Activated naive CD8-positive, alpha-beta T cell treated with anti-CD3 and anti-CD28 coated beads, Interleukin-2, amount 50 U/mL, for 24 hours (primary cell): Measurements from ENCODE around the gene KIF6.
A peak's percentile ranks its signal among the peaks of the same experiment; 100 is the strongest.

Source experiments
- ATAC-seq: fragments of 150-1000 bp; cut with Tn5 transposase; one replicate; pipeline ENCODE4 v1.10.0; 2021
- DNase-seq: peaks from one replicate; pipeline ENCODE4 v3.0.0; 2021
- H3K27ac Mint-ChIP-seq: one replicate; pipeline ENCODE4 v1.8.0; 2021; ENCODE audit warnings: mild to moderate bottlenecking, mixed read lengths
- H3K27me3 Mint-ChIP-seq: one replicate; pipeline ENCODE4 v1.8.0; 2021; ENCODE audit warnings: mixed read lengths
- H3K36me3 Mint-ChIP-seq: one replicate; pipeline ENCODE4 v1.8.0; 2021; ENCODE audit warnings: low read depth, mixed read lengths
- H3K4me1 Mint-ChIP-seq: one replicate; pipeline ENCODE4 v1.8.0; 2021; ENCODE audit warnings: mixed read lengths
- H3K4me3 Mint-ChIP-seq: one replicate; pipeline ENCODE4 v1.8.0; 2021; ENCODE audit warnings: mild to moderate bottlenecking, moderate library complexity, mixed read lengths
- H3K9me3 Mint-ChIP-seq: one replicate; pipeline ENCODE4 v1.8.0; 2021; ENCODE audit warnings: mixed read lengths

Gene KIF6

DNA sequence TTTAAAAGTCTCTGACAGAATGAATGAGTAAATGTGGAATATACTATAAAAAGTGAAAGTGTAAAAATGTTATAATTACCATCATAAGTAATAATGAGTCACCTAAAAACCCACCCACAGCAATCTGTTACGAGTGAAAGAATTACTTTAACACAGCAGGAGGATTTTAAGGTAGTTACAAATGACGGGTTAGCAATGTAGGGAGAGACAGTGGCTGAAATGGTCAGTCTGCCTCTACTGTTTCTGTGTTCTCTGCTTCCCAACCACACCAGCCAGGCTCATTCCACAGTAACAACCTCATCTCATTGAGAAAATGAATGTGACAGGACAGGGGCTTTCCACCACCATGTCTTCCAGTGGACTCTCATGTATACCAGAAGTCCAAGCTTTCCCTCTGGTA is 278.3 kb downstream of the KIF6 start:
- Mint-ChIP-seq H3K27me3 (peaks cover 13% of the 10 kb centered on the region), H3K4me3 (no peak overlapping the region), H3K36me3 (no peaks in the 10 kb centered on the region), H3K4me1 (peaks cover 6% of the 10 kb centered on the region), H3K27ac (no peak overlapping the region), H3K9me3 (no peaks in the 10 kb centered on the region)
- no peak for DNase-seq
- ATAC-seq, result no peak

DNA sequence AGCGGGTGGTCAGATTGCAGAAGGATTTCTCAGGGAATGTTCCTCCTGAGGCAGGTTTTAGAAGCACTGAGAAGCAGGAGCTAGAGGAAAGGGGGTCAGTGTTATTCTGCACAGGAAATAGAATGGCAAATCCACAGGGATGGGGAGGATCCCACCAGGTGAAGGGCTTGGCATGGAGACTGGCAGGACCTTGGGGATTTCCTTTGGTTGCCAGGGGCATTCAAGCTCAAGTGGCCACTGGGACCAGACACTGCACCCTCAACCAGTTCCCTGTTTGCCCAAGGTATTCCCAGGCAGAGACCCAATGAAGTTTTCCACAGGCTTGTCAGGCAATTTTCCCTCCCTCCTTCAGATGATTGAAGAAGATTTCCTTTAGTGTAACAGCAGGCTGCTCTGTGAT is 279.5 kb downstream of the KIF6 start:
- H3K27me3 Mint-ChIP-seq, result peaks cover 16% of the 10 kb centered on the region
- H3K27ac Mint-ChIP-seq, result no peak overlapping the region
- ATAC-seq (no peak), DNase-seq (no peak)
- no peaks in the 10 kb centered on the region for H3K36me3 Mint-ChIP-seq
- H3K4me3 Mint-ChIP-seq, result no peak overlapping the region
- peaks cover 6% of the 10 kb centered on the region for H3K4me1 Mint-ChIP-seq
- H3K9me3 Mint-ChIP-seq, result no peaks in the 10 kb centered on the region

DNA sequence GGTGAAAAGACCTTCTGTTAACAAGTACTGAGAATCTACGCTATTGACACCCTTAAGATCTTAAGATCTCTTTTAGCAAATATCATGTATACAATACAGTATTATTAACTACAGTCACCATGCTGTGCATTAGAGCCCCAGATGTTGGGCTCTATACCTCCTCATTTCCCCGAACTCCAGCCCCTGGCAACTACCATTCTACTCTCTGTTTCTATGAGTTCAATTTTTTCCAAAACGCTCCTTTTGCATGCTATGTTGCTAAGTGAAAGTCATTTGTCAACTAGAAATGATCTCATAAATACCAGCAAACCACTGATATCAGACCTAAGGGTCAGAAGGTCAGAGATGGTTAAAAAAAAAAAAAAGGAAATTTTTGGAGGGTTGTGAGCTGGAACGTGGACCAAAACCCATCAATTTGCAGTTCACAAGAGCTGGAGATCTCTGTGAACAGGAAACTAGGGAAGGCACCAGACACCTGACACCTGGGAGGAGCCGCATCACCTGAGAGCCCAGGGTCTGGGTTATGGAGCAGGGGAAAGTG is 280.7 kb downstream of the KIF6 start:
- DNase-seq (no peak), ATAC-seq (no peak)
- H3K9me3 Mint-ChIP-seq, result no peaks in the 10 kb centered on the region
- no peaks in the 10 kb centered on the region for H3K36me3 Mint-ChIP-seq
- H3K27ac Mint-ChIP-seq, result no peak overlapping the region
- H3K27me3 Mint-ChIP-seq, result peaks cover 14% of the 10 kb centered on the region
- H3K4me1 Mint-ChIP-seq, result peaks cover 6% of the 10 kb centered on the region
- no peak overlapping the region for H3K4me3 Mint-ChIP-seq

DNA sequence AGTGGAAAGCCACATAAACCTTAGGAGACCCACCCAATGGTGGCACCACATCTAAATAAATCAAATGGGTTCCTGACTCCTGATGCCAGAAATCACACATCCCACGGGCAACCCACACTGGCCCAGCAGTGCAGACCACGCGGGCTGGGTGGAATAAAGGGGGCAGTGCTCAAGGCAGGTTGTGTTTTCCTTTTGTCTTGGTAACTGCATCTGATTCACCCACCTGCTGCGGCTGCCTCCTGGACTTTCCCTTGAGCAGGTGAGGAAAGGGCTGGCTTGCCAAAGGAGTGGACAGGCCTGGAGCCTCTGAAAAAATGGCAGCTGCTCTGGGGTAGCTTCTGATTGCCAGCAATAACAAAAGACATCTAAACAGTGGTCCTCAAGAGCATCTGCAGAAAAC is 283.2 kb downstream of the KIF6 start:
- Mint-ChIP-seq H3K9me3 (peaks cover 4% of the 10 kb centered on the region), H3K4me3 (no peak overlapping the region), H3K27me3 (peaks cover 11% of the 10 kb centered on the region), H3K27ac (no peak overlapping the region), H3K4me1 (peaks cover 2% of the 10 kb centered on the region), H3K36me3 (no peaks in the 10 kb centered on the region)
- DNase-seq (no peak), ATAC-seq (no peak)

DNA sequence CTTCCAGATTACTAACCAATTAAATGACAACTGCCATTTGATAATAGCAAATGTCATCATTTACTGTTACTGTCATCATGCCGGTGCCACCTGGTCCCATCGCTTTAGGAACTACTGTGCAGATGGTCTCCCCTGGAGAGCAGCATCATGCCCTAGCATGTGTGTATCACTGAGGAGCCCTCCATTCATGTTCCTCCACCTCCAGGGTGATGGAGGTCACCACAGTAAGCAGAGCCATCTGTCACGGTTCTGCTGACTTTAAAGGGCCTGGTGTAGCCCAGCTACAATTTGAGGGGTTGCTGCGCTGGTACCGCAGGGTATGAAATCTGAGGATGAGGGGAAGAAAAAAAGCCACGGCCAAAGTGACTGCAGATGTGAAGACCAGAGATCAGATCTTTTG is 283.9 kb downstream of the KIF6 start:
- DNase-seq (no peak), ATAC-seq (no peak)
- Mint-ChIP-seq H3K27ac (no peak overlapping the region), H3K27me3 (peaks cover 15% of the 10 kb centered on the region), H3K4me1 (no peaks in the 10 kb centered on the region), H3K36me3 (no peaks in the 10 kb centered on the region), H3K4me3 (no peak overlapping the region), H3K9me3 (peaks cover 8% of the 10 kb centered on the region)

DNA sequence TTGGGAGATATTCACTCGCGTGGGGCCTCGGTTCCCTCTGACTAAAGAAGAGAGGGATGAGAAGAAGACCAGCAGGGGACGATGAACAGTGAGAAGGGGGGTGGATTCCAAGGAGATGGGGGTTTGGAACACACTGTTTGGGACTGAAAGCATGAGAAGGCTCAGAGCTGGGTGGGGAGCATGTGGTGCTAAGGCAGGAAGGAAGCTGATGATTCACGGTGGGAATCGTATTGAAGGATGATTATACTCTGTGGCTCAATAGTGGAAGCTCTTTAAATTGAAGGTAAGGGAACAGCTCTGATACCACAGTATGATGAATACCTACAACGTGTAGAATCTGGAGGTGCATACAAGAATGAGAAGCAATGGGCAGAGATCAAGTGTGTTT is 285.2 kb downstream of the KIF6 start:
- no peak for ATAC-seq
- no peaks in the 10 kb centered on the region for H3K36me3 Mint-ChIP-seq
- H3K27ac Mint-ChIP-seq, result no peak overlapping the region

DNA sequence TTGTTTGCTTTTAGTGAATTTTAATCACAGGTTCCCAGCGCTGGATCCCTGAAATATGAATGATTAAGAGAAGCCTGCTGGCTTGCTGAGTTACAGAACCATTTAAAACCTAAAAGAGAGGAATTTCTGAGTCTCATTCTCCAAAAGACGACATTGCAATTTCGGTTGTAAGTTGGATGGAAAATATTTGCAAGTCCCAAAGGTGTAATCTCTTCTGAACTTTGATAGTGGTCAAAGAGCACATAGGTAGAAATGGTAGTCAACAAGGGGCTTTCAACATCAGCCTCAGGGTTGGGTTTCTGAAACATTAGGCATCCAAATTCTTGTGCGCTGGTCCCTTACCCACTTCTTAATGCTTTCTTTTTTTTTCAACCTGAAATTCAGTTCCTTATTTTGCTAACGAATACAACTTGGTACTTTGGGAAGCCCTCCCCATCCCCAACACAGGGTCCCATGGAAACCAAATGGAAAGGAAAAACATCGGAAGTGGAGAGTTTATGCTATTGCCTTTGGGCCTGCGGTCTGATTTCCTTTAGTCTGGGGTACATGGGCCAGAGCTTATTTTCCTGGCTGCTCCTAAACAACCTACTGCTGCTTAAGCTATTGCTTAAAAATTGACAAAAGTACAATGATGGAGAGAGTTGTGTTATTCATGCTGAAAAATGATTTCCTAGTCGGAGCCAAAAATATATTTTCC is 285.7 kb downstream of the KIF6 start:
- H3K27ac Mint-ChIP-seq, result no peak overlapping the region
- DNase-seq (no peak), ATAC-seq (no peak)

More for the DNA sequence above, 285.2 kb downstream of the KIF6 start:
- Mint-ChIP-seq H3K4me1 (no peaks in the 10 kb centered on the region), H3K9me3 (peaks cover 16% of the 10 kb centered on the region), H3K27me3 (peaks cover 19% of the 10 kb centered on the region), H3K4me3 (no peak overlapping the region)
- no peak for DNase-seq

DNA sequence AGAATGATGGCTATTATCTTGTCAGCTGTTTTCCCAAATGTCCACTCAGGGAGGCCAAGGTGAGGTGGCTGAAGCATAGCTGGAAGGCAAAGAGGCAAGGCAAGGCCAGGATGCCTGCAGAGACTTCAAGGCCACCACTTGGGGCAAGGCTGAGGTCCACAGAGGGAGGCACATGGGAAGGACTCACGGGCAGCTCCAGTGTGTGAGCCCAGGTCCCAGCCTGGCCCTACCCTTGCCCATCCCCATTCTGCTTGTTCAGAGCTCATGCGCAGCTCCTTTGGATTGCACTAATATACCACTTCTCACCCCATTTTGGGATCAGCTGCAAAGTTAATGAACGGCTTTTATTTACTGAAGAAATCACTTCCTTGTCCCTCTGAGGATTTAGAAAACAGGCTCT is 291.6 kb downstream of the KIF6 start:
- no peak for DNase-seq
- no peak overlapping the region for H3K27ac Mint-ChIP-seq
- H3K36me3 Mint-ChIP-seq, result no peaks in the 10 kb centered on the region
- peaks cover 19% of the 10 kb centered on the region for H3K27me3 Mint-ChIP-seq
- peaks cover 16% of the 10 kb centered on the region for H3K9me3 Mint-ChIP-seq
- ATAC-seq, result no peak
- peaks cover 6% of the 10 kb centered on the region for H3K4me1 Mint-ChIP-seq
- no peak overlapping the region for H3K4me3 Mint-ChIP-seq

More for the DNA sequence above, 285.7 kb downstream of the KIF6 start:
- Mint-ChIP-seq H3K36me3 (no peaks in the 10 kb centered on the region), H3K4me3 (no peak overlapping the region), H3K4me1 (no peaks in the 10 kb centered on the region), H3K27me3 (peaks cover 19% of the 10 kb centered on the region), H3K9me3 (peaks cover 16% of the 10 kb centered on the region)

DNA sequence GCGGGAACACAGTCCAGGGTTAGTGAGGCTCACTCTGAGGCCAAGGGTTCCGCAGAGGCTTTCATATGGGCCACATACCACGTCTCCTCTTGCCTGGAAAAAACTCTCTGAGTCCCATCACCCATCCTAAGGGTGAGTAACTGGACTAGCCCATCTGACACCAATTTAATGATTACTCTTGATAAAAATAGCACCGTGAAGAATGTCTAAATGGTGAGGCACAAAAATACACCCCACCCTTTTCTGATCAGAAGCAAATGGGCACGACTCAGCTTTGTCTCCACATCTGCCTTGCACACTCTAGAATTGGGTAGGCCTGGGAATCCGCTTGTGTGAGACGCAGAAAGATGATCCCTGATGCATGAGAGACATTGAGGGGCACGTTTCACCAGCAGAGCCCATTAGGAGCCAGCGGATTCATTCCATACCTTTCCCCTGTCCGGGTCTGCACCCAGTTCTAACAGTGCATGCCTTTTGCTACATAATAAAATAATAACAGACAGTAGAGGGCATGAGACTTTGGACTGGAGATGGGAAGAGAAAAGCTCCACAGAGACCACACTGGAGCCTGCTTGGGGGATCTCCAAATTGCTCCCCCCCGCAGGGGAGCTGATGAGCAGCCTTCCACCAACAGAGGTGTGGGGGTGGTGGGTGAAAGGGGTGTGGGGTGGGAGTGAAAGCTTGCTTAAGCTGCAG is 292.7 kb downstream of the KIF6 start:
- Mint-ChIP-seq H3K9me3 (peaks cover 15% of the 10 kb centered on the region), H3K4me1 (peaks cover 6% of the 10 kb centered on the region), H3K27me3 (peaks cover 18% of the 10 kb centered on the region), H3K4me3 (no peak overlapping the region), H3K36me3 (no peaks in the 10 kb centered on the region), H3K27ac (no peak overlapping the region)
- DNase-seq (no peak), ATAC-seq (no peak)

DNA sequence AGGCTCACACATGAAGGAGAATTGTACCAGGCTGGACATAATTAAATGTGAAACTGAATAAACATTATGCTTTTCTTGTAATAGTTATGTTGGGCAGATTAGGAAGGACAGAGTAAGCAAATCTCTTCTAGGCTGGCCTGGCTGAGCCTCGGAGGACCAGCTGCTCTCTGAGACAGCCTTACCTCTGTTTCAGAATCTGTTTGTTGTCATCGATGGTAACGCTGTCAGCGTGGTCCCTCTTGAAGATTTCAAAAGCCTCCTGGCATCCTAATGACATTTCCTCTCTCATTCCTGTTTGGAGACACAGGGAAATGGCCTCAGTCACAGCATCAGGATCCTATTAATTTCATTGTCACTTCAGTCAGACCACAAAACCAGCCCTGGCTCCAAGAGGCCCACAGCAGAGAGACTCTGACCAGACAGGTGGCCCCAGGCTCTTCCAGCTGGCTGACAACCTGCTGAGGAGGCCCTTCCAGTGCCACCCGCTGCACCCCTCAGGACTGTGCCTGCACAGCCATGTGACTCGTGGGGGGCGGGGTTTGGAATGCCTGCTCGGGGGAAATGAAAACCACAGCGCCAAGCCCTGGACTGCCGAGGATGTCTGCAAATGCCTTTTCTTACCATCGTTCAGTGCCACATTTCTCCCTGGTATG is 294.2 kb downstream of the KIF6 start:
- ATAC-seq, result peak; percentile 43
- peaks cover 9% of the 10 kb centered on the region for H3K4me1 Mint-ChIP-seq

DNA sequence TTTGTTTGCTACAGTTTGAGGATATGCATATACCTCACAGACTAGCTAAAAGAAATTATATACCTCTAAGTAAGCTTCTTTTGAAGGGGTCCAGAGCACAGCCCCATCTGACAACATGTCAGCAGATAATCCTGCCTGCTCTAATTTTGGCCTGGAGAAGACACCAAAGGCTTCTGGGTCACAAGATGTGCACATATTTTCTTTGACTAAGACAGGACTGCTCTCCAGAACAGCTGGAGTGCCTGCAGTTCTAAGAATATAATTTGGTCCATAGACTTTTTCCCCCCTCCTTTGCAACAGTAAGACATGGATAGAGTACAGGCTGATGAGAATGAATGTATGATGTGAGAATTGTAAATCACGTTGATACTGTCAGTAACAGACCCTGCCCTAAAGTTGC is 294.8 kb downstream of the KIF6 start:
- H3K4me3 Mint-ChIP-seq, result no peak overlapping the region
- no peaks in the 10 kb centered on the region for H3K36me3 Mint-ChIP-seq
- H3K27ac Mint-ChIP-seq, result no peak overlapping the region
- peaks cover 13% of the 10 kb centered on the region for H3K4me1 Mint-ChIP-seq
- no peaks in the 10 kb centered on the region for H3K9me3 Mint-ChIP-seq
- H3K27me3 Mint-ChIP-seq, result peaks cover 7% of the 10 kb centered on the region
- ATAC-seq, result no peak
- no peak for DNase-seq

More for the DNA sequence above, 294.2 kb downstream of the KIF6 start:
- H3K27me3 Mint-ChIP-seq, result peaks cover 10% of the 10 kb centered on the region
- no peak overlapping the region for H3K4me3 Mint-ChIP-seq
- DNase-seq, result peak; percentile 18
- peaks cover 5% of the 10 kb centered on the region for H3K9me3 Mint-ChIP-seq
- H3K27ac Mint-ChIP-seq, result no peak overlapping the region
- no peaks in the 10 kb centered on the region for H3K36me3 Mint-ChIP-seq

DNA sequence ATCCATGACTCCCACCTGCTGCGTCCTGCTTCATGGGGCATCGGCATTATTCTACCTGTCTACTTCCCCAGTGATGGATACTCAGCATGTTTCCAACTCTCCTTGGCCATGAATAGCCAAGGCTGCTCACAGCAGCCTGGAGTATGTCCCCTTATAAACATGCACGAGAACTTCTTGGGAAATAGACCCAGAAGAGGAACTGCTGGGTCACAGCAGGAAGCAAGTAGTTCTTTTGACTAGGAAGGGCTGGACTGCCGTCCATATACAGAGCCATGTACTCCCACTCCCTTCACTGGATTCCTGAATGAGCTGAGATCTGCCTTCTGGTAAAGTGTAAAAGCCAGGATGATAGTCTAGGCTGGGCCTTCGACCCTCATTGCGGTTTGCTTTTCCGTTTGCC is 296.4 kb downstream of the KIF6 start:
- DNase-seq, result no peak
- Mint-ChIP-seq H3K4me3 (no peak overlapping the region), H3K27me3 (peaks cover 7% of the 10 kb centered on the region), H3K4me1 (peaks cover 14% of the 10 kb centered on the region), H3K27ac (no peak overlapping the region), H3K9me3 (no peaks in the 10 kb centered on the region), H3K36me3 (no peaks in the 10 kb centered on the region)
- ATAC-seq, result no peak

DNA sequence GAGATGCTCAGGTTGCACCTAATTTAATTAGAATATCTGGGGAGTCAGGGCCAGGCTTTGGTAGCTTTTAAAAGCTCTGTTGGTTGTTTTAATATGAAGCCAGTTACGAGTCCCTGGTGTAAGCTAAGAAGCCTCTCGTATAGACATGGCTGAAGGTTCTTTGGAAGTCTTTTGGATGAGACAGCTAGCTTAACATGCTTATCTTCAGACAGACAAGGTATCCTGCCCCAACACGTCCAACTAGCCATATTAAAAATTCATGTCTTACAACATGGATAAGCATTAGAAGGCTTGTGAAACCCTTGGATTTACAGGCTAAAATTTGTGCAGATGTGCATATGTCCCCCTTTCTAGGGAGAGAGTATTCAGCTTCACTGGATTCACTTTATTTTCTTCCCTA is 297.1 kb downstream of the KIF6 start:
- ATAC-seq (no peak), DNase-seq (no peak)
- Mint-ChIP-seq H3K36me3 (no peaks in the 10 kb centered on the region), H3K4me1 (peaks cover 14% of the 10 kb centered on the region), H3K9me3 (no peaks in the 10 kb centered on the region), H3K4me3 (no peak overlapping the region), H3K27ac (no peak overlapping the region), H3K27me3 (peaks cover 7% of the 10 kb centered on the region)

DNA sequence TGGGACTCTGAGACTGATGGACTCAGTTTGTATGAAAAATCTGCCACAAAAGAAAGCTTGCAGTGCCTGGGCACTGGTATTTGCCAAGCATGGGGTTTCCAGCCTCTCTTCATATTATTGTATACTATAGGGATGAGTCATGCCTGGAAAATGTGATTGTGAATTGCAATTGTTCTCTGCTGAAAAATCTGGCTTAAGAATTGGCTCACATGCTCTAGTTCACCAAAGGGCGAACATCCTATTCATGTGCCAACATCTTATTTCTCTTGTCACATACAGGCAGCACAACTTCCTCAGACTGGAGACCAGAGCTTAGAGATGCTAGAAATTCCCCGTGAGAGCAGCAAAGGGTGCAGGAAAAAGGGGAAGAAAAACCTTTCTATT is 299.1 kb downstream of the KIF6 start:
- H3K9me3 Mint-ChIP-seq, result no peaks in the 10 kb centered on the region
- no peaks in the 10 kb centered on the region for H3K36me3 Mint-ChIP-seq
- peaks cover 9% of the 10 kb centered on the region for H3K4me1 Mint-ChIP-seq
- DNase-seq, result no peak
- peak; percentile 81 for ATAC-seq
- H3K4me3 Mint-ChIP-seq, result no peak overlapping the region
- H3K27me3 Mint-ChIP-seq, result peaks cover 5% of the 10 kb centered on the region
- peak overlapping the region; percentile 24 for H3K27ac Mint-ChIP-seq
